ENCODE measurements around the gene CSNK2A1. TPM values are rescaled to one million over a fixed set of nuclear protein-coding genes. Genes with fewer than 3 reads are reported as not detected.

Gene CSNK2A1
- total RNA-seq, 4 donors from 2014 or later, result 86.0 to 96.7 (median 90.3) TPM

DNA sequence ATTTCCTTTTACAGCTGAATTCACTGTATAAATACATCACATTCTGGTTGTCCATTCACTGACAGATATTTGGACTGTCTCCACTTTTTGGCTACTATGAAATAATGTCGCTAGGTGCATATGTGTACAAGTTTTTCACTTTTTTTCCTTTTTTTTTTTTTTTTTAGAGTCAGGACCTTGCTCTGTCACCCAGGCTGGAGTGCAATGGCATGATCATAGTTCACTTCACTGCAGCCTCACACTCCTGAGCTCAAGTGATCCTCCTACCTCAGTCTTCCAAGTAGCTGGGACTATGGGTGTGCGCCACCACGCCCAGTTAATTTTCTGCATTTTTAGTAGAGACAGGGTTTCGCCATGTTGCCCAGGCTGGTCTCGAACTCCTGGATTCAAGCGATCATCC is 13.3 kb downstream of the CSNK2A1 start:
- 98% methylated on average over 6 of the region's 6 CpGs for WGBS, 2 donors
- DNase-seq (ENCODE audit: low spot score in 2 of 2), result no peak
- TF ChIP-seq POLR2A (IDR thresholded peaks at IDR 0.05), result no peak
- TF ChIP-seq, protein P1, sequence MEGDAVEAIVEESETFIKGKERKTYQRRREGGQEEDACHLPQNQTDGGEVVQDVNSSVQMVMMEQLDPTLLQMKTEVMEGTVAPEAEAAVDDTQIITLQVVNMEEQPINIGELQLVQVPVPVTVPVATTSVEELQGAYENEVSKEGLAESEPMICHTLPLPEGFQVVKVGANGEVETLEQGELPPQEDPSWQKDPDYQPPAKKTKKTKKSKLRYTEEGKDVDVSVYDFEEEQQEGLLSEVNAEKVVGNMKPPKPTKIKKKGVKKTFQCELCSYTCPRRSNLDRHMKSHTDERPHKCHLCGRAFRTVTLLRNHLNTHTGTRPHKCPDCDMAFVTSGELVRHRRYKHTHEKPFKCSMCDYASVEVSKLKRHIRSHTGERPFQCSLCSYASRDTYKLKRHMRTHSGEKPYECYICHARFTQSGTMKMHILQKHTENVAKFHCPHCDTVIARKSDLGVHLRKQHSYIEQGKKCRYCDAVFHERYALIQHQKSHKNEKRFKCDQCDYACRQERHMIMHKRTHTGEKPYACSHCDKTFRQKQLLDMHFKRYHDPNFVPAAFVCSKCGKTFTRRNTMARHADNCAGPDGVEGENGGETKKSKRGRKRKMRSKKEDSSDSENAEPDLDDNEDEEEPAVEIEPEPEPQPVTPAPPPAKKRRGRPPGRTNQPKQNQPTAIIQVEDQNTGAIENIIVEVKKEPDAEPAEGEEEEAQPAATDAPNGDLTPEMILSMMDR (IDR thresholded peaks at IDR 0.05), result no peak
- no peak overlapping the region for H3K4me3 ChIP-seq (ENCODE audit: low read depth, poor library complexity, severe bottlenecking)
- intact Hi-C loops (cut with DNase I; ENCODE audit: low total_unique reads), result no loop called here

DNA sequence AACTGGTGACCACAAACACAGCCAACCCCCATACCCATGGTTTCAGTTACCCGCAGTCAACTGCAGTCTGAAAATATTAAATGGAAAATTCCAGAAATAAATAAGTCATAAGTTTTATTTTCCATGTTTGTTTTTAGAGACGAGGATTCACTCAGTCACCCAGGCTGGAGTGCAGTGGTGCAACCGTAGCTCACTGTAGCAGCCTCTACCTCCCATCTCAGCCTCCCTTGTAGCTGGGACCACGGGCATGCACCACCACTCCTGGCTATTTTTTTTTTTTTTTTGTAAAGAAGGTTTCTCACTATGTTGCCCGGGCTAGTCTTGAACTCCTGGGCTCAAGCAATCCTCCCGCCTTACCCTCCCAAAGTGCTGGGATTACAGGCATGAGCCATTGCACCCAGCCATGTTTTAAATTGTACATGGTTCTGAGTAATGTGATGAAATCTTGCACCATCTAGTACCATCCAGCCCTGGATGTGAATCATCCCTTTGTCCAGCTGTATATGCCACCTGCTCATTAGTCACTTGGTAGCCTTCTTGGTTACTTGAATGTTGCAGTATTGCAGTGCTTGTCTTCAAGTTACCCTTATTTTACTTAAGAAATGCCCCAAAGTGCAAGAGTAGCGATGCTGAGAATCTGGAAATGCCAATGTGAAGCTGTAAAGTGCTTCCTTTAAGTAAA is 14.5 kb downstream of the CSNK2A1 start:
- H3K4me3 ChIP-seq (ENCODE audit: low read depth, poor library complexity, severe bottlenecking), result no peak overlapping the region
- intact Hi-C loops (cut with DNase I; ENCODE audit: low total_unique reads), result no loop called here
- no peak for TF ChIP-seq POLR2A (IDR thresholded peaks at IDR 0.05)
- TF ChIP-seq, protein P1 (IDR thresholded peaks at IDR 0.05), result no peak
- WGBS, 2 donors, result 97 to 98% methylated on average over 7 of the region's 7 CpGs
- DNase-seq (ENCODE audit: low spot score in 2 of 2), result no peak

- 98 to 100% methylated on average over 2 of the region's 2 CpGs for WGBS, 2 donors
- no peak for DNase-seq (ENCODE audit: low spot score in 2 of 2)
- TF ChIP-seq, protein P1 (IDR thresholded peaks at IDR 0.05), result no peak
- no peak for TF ChIP-seq POLR2A (IDR thresholded peaks at IDR 0.05)
- intact Hi-C loops (cut with DNase I; ENCODE audit: low total_unique reads), result no loop called here
- no peak overlapping the region for H3K4me3 ChIP-seq (ENCODE audit: low read depth, poor library complexity, severe bottlenecking)
These were observed 16.1 kb downstream of the CSNK2A1 start for GRCh38 chr20:527571-527886.

- WGBS, 2 donors, result 98 to 100% methylated on average over 4 of the region's 4 CpGs
- intact Hi-C loops (cut with DNase I; ENCODE audit: low total_unique reads), result no loop called here
- H3K4me3 ChIP-seq (ENCODE audit: low read depth, poor library complexity, severe bottlenecking), result no peak overlapping the region
These were observed 21.7 kb downstream of the CSNK2A1 start for GRCh38 chr20:521860-522259.

DNA sequence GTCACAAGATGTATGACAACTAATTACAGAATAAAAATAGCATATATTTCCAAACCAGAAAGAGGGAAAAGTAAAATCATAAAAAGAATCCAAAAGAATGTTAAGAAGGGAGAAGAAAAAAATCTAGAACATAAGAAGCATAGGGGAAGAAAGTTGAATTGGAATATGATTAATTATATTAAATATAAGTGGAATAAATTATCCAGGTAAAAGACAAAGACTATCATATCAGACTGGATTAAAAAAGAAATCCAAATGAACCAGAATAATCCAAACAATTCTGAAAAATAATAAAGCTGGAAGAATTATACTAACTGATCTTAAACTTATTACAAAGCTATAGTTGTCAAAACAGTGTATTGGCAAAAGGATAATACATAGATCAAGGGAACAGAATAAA is 23.6 kb downstream of the CSNK2A1 start:
- H3K4me3 ChIP-seq (ENCODE audit: low read depth, poor library complexity, severe bottlenecking), result no peak overlapping the region

More at GRCh38 chr20:521860-522259, 21.7 kb downstream of the CSNK2A1 start:
- DNase-seq (ENCODE audit: low spot score in 2 of 2), result no peak
- TF ChIP-seq POLR2A (IDR thresholded peaks at IDR 0.05), result no peak
- TF ChIP-seq, protein P1 (IDR thresholded peaks at IDR 0.05), result no peak

More for the DNA sequence above, 23.6 kb downstream of the CSNK2A1 start:
- TF ChIP-seq, protein P1 (IDR thresholded peaks at IDR 0.05), result no peak
- TF ChIP-seq POLR2A (IDR thresholded peaks at IDR 0.05), result no peak
- DNase-seq (ENCODE audit: low spot score in 2 of 2), result no peak
- intact Hi-C loops (cut with DNase I; ENCODE audit: low total_unique reads), result no loop called here
